GM12874 (cell line): ENCODE results near the gene PKP4.

Source experiments
- TF ChIP-seq, protein P1 (sequence below): IDR thresholded peaks from 2 replicates; pipeline ENCODE4 v1.5.1; 2011; ENCODE audit warnings: low read depth, mild to moderate bottlenecking, control low read depth, low read length, moderate library complexity; ENCODE audit not compliant: insufficient read depth

The PKP4 gene

DNA sequence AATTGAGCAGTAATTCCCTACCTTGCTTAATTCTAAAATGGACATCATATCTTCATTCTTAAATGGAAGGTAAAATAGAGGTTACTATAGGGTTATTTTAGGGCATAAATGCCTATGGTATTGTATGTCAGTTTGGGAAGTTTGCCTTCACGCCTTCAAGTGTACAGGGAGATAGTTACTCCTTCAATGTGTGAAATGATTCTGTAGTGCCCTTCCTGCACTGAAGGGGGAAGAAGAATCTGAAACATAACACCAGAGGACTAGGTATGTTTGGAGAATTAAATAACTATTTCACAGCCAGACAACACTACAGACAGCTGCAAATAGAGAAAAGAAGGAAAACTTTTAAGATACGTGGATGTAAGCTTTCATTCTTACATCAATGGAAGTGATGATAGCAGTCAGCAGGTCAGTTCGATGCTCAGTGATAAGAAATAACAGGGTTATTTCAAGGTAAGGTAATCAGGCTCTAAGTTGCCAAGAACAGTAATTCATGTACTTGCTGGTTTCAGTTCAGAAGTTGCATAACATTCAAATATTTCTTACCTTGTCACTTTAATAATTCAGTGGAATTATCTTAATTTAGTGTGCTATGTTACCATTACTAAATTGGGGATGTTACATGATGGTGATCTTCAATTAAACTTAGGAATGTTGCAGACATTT lies 4.0 kb downstream of the PKP4 start:
- TF ChIP-seq, protein P1, sequence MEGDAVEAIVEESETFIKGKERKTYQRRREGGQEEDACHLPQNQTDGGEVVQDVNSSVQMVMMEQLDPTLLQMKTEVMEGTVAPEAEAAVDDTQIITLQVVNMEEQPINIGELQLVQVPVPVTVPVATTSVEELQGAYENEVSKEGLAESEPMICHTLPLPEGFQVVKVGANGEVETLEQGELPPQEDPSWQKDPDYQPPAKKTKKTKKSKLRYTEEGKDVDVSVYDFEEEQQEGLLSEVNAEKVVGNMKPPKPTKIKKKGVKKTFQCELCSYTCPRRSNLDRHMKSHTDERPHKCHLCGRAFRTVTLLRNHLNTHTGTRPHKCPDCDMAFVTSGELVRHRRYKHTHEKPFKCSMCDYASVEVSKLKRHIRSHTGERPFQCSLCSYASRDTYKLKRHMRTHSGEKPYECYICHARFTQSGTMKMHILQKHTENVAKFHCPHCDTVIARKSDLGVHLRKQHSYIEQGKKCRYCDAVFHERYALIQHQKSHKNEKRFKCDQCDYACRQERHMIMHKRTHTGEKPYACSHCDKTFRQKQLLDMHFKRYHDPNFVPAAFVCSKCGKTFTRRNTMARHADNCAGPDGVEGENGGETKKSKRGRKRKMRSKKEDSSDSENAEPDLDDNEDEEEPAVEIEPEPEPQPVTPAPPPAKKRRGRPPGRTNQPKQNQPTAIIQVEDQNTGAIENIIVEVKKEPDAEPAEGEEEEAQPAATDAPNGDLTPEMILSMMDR = no peak

DNA sequence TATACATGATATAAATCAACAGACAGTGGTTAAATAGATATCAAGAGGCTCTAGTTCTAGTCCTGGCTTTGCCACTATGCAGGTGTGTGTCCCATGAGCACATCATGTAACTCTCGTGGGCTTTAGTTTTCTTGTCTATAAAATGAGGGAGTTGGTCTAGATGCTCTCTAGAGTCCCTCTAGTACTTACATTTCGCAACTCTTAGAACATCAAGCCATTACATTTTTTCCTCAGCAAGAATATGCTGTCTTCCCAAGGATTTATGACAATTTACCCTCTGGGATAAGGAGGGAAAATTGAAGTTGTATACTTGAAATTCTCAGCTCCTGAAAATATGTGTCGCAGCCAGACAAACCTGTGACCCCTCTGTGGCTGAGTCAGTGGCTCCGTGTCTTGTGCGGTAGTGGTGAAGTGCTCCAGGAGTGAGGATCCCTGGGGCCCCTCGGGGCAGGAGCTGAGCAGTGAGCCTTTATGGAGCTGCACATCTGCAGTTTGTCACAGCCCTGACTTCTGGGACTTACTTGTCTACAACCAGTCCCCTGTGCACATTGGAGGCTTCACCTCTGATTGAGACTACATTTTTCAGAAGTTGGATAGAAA lies 6.8 kb downstream of the PKP4 start:
- TF ChIP-seq, protein P1 = no peak

DNA sequence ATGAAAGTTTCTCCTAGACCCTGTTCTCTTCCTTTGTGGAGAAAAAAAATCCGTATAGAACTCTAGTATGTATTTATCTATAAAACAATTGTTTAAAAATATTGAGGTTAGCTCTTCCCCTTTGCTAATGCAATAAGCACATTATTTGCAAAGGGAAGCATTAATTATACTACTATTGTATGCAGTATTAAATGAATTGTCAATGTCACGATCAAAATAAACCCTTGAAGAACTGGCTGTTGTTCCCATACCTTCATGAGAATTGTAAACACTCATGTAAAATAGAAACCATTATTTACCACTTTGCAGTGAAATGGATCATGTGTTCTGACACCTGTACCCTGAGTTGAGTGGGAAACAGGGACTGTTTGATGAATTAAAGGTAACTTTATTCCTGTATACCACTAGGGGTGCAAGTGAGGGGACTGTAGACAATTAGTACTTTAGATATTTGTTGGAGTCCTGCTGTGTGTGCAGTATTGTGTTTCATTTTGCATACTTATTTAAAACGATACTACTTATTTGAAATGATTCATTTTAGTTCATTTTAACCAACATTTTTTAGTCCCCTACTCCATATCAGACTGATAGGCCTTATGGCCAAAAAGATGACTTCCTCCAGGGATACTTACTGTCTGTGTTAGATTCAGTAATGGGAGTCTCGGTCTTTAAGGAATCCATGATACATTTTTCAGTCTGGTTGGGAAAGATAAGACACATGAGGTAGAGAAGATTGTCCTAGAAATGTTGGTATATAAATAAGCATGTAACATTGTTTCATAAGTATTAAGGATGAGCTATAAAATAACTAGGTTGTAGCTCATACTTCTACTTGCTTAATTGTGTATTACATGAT lies 7.9 kb downstream of the PKP4 start:
- TF ChIP-seq, protein P1 = peak; percentile 53

- TF ChIP-seq, protein P1 = no peak
Observed at GRCh38 chr2:158467248-158467647, 10.5 kb downstream of the PKP4 start.

DNA sequence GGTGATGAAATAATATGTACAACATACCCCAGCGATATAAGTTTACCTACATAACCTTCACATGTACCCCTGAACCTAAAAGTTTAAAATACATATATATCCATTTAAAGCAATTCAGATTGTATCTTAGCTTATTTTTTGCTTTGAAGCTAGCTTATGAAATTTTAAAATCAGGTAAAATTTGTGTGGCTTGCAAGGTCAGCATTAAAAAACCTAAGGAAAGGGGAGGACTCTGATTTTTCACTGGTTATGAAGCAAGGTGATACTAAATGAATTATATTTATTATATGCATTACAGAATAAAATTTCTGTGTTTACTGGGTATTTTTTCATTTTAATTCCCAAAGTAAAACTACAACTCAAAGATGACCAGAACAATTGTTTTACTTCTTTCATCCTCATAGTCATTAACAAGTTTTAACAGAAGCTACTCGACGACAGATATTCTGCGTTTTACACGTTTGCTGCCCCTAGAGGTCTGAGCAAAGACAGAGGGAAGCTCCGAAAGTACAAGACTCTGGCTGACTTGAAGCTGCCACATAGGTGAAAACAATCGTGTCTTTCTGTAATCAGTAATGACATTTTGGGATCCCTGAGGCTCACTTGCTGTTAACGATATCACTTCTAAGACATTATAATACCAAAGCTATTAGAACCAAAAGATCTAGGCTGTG lies 17.1 kb downstream of the PKP4 start:
- TF ChIP-seq, protein P1 = no peak

DNA sequence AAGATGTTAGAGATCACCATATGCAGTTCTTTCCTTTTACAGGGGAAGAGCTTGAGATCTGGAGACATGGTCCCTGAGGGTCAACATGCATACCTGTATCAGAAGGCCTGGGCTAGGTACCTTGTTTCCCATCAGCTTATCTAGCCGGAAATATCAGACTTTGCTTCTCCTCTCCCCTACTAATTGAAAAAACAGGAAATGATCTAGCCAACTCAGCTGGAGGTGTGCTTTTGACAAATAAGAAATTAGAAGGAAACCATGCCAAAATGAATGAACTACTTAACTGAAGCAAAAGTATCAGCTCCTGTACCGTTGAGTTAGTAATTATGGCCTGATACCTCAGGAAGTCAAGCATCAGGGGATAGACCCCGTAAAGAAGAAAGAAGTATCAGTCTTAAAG lies 20.4 kb downstream of the PKP4 start:
- TF ChIP-seq, protein P1 = no peak

DNA sequence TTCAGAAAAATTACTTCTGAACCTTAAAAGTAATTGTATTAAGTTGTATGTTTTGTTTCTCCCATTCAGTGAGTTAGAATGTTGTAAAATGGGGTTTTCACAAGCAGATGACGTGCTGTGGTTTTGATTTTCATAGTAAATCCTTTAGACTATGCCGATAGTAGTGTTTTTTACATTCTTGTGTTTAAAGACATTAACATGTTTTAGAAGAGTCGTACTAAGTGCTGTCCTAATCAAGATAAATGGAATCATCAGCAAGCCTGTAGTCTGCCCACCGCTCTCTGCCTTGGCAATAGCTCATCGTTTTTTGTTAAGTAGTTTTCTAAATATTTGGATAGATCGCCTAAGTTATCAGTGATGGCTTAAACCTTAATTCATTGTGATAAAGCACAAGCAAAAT lies 21.5 kb downstream of the PKP4 start:
- TF ChIP-seq, protein P1 = no peak
